Liver (tissue), 2 donors: ENCODE measurements around the gene NDUFA7.
"Not testable (repeated sequence)": the region's sequence is repeated elsewhere in the genome, so short reads cannot be mapped to it uniquely, and the experiment has no call there.

Source experiments
- TF ChIP-seq, protein P1 (sequence below): IDR thresholded peaks from 2 replicates; pipeline ENCODE4 v1.6.1; 2016; ENCODE audit warnings: antibody characterized with exemption
- TF ChIP-seq, protein P2 (sequence below): fragments of 150-350 bp; IDR thresholded peaks from 2 replicates; pipeline ENCODE4 v1.5.1; 2017; ENCODE audit warnings: improper control_type of control experiment, low read depth, low read length; ENCODE audit not compliant: missing input control
- TF ChIP-seq, protein P3 (sequence below): IDR thresholded peaks from 2 replicates; pipeline ENCODE4 v1.6.1; 2016; ENCODE audit warnings: antibody characterized with exemption
- donor health status: healthy.

DNA sequence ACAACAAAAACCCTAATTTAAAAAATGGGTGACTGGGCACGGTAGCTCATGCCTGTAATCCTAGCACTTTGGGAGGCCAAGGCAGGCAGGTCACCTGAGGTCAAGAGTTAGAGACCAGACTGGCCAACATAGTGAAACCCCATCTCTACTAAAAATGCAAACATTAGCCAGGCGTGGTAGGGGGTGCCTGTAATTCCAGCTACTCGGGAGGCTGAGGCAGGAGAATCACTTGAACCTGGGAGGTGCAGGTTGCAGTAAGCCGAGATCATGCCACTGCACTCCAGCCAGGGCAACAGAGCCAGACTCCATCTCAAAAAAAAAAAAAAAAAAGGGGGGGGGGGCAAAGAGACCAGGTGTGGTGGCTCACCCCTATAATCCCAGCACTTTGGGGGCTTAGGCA is 56.9 kb downstream of the NDUFA7 start:
- TF ChIP-seq, protein P1, sequence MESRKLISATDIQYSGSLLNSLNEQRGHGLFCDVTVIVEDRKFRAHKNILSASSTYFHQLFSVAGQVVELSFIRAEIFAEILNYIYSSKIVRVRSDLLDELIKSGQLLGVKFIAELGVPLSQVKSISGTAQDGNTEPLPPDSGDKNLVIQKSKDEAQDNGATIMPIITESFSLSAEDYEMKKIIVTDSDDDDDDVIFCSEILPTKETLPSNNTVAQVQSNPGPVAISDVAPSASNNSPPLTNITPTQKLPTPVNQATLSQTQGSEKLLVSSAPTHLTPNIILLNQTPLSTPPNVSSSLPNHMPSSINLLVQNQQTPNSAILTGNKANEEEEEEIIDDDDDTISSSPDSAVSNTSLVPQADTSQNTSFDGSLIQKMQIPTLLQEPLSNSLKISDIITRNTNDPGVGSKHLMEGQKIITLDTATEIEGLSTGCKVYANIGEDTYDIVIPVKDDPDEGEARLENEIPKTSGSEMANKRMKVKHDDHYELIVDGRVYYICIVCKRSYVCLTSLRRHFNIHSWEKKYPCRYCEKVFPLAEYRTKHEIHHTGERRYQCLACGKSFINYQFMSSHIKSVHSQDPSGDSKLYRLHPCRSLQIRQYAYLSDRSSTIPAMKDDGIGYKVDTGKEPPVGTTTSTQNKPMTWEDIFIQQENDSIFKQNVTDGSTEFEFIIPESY: not testable (repeated sequence)
- TF ChIP-seq, protein P2, sequence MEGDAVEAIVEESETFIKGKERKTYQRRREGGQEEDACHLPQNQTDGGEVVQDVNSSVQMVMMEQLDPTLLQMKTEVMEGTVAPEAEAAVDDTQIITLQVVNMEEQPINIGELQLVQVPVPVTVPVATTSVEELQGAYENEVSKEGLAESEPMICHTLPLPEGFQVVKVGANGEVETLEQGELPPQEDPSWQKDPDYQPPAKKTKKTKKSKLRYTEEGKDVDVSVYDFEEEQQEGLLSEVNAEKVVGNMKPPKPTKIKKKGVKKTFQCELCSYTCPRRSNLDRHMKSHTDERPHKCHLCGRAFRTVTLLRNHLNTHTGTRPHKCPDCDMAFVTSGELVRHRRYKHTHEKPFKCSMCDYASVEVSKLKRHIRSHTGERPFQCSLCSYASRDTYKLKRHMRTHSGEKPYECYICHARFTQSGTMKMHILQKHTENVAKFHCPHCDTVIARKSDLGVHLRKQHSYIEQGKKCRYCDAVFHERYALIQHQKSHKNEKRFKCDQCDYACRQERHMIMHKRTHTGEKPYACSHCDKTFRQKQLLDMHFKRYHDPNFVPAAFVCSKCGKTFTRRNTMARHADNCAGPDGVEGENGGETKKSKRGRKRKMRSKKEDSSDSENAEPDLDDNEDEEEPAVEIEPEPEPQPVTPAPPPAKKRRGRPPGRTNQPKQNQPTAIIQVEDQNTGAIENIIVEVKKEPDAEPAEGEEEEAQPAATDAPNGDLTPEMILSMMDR: not testable (repeated sequence)
- TF ChIP-seq, protein P3, sequence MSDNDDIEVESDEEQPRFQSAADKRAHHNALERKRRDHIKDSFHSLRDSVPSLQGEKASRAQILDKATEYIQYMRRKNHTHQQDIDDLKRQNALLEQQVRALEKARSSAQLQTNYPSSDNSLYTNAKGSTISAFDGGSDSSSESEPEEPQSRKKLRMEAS: not testable (repeated sequence)
